OCI-LY3 (cell line): ENCODE data around the gene GRXCR2.

Experiments used
- CTCF ChIP-seq: fragments of 200-600, 300-600 bp; sonication (generic); IDR thresholded peaks from 2 replicates; pipeline ENCODE4 v1.5.1; 2014; ENCODE audit warnings: antibody characterized with exemption, low read length, low read depth
- EZH2phosphoT487 ChIP-seq: fragments of 200-600 bp; shearing (Covaris generic); IDR thresholded peaks from 2 replicates; pipeline ENCODE4 v1.6.1; 2018; ENCODE audit warnings: antibody characterized with exemption, mixed run types, low read depth

GRCh38 chr5:145834554-145834916 lies 38.3 kb downstream of the GRXCR2 start:
- TF ChIP-seq CTCF (no peak), EZH2phosphoT487 (no peak)
